NCI-H1092 (cell line): ENCODE data around the gene SDK1.
A peak's percentile ranks its signal among the peaks of the same experiment; 100 is the strongest.

Experiments
- DNase-seq: peaks from one replicate; lab custom pipeline; 2025; lab: John Stamatoyannopoulos, UW

SDK1 gene, protein sequence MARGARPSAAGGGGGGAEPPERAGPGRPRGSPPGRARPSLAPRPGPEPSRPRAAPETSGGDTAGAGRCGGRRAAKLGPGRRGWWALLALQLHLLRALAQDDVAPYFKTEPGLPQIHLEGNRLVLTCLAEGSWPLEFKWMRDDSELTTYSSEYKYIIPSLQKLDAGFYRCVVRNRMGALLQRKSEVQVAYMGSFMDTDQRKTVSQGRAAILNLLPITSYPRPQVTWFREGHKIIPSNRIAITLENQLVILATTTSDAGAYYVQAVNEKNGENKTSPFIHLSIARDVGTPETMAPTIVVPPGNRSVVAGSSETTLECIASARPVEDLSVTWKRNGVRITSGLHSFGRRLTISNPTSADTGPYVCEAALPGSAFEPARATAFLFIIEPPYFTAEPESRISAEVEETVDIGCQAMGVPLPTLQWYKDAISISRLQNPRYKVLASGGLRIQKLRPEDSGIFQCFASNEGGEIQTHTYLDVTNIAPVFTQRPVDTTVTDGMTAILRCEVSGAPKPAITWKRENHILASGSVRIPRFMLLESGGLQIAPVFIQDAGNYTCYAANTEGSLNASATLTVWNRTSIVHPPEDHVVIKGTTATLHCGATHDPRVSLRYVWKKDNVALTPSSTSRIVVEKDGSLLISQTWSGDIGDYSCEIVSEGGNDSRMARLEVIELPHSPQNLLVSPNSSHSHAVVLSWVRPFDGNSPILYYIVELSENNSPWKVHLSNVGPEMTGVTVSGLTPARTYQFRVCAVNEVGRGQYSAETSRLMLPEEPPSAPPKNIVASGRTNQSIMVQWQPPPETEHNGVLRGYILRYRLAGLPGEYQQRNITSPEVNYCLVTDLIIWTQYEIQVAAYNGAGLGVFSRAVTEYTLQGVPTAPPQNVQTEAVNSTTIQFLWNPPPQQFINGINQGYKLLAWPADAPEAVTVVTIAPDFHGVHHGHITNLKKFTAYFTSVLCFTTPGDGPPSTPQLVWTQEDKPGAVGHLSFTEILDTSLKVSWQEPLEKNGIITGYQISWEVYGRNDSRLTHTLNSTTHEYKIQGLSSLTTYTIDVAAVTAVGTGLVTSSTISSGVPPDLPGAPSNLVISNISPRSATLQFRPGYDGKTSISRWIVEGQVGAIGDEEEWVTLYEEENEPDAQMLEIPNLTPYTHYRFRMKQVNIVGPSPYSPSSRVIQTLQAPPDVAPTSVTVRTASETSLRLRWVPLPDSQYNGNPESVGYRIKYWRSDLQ (N-terminal part only)

GRCh38 chr7:3300651-3301448 lies at the start of gene SDK1:
Gene SDK1, plus strand, starts transcription at chr7:3301252. Its CDS starts 335 bp downstream, at chr7:3301587.
- peak; percentile 91 for DNase-seq

DNA sequence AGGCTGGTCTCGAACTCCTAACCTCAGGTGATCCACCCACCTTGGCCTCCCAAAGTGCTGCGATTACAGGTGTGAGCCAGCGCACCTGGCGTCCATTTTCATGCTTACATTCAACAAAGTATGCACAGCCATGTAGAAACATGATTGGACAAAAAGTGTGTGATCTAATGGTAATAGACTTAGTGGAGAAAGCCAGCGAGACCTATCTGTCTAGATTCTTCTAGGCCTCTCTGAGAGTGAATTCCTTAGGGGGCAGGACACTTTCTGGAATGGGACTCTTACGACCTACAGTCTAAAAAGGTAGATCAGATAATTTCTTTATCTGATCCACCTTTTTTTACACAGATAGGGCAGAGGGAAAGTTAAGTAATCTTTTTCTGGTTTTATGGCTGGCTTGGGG lies 46.3 kb upstream of the SDK1 start:
- DNase-seq, result no peak

- DNase-seq, result no peak
Measured at GRCh38 chr7:3259711-3260400, 41.2 kb upstream of the SDK1 start.

GRCh38 chr7:3260401-3260715 lies 40.7 kb upstream of the SDK1 start:
- DNase-seq, result no peak

DNA sequence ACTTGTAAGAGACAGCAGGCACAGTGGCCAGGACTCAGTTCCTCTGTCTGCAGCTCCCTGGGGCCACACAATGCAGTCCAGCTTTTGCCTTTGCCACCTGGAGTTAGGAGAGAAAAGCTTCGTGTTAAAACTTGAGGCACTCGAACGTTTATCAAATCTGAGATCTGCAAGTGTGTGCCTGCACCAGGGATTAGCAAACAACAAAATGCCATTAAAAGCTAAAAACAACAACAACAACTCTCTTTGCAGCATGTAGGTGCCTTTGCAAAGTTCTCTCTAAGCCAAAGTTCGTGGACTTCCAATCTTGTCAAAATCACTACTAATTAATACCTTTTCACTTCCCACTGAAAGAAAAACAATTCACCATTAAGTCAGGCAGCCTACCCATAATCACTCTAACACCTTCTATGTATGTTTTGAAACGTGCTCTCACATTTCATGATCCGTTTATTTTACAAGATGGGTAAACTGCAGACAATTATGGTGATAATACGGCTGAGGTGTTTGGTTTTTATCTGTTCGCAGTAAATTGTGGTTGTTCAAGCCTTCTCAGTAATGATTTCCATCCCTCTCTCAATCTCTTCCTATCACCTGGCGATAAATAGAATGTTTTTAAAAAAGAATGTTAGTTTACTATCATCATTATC lies 36.2 kb upstream of the SDK1 start:
- DNase-seq, result no peak

GRCh38 chr7:3265388-3265787 lies 35.7 kb upstream of the SDK1 start:
- no peak for DNase-seq

DNA sequence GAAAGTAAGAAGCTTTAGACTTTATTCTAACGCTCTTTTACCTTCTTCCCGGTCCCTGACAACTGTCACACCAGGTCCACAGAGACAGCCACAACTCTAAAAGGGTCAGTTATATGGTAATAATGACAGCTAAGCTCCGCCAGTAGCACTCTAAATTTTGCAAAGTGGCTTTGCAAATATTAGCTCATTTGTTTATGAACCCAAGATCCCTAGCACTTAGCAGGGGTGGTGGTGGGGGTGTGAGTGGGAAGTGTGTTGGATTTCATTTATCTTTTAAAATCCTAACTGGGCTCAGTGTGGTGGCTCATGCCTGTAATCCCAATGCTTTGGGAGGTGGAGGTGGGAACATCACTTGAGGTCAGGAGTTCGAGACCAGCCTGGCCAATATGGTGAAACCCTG lies 34.8 kb upstream of the SDK1 start:
- peak; percentile 60 for DNase-seq

- peak; percentile 97 for DNase-seq
Measured at GRCh38 chr7:3267966-3268690, 32.9 kb upstream of the SDK1 start.

DNA sequence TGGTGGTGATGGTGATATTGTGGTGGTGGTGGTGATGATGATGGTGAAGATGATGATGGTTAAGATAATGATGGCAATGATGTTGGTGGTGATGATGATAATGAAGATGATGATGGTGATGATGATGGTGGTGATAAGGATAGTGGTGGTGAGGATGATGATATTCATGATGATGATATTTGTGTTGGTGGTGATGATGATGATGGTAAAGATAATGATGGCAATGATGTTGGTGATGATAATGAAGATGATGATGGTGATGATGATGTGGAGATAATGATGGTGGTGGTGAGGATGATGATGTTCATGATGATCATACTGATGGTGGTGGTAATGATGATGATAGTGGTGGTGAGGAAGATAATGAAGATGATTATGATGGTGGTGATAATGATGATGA lies 30.7 kb upstream of the SDK1 start:
- no peak for DNase-seq

GRCh38 chr7:3271298-3271697 lies 29.8 kb upstream of the SDK1 start:
- DNase-seq, result no peak

GRCh38 chr7:3272691-3273141 lies 28.3 kb upstream of the SDK1 start:
- DNase-seq, result peak; percentile 40

DNA sequence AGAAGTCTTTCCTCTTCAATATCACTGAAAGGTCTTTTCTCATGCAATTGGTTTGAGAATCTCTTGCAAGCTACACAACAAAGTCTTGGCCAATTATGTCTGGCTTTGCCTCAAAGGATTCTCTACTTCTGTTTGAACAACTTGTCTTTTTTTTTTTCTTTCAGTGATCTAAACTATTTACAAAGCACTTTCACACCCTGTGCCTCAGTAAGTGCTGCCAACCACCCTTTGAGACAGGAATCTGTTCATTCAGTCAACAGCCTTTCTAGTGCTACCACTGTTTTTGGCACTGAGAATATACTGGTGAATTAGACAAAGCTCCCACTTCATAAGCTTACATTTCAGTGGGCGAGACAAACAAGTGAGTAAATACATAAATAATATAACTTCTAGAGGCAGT lies 26.9 kb upstream of the SDK1 start:
- DNase-seq, result peak; percentile 59

GRCh38 chr7:3277604-3278572 lies 23.2 kb upstream of the SDK1 start:
- no peak for DNase-seq

- no peak for DNase-seq
Measured at GRCh38 chr7:3279147-3279818, 21.8 kb upstream of the SDK1 start.

GRCh38 chr7:3280445-3280844 lies 20.6 kb upstream of the SDK1 start:
- DNase-seq, result no peak

DNA sequence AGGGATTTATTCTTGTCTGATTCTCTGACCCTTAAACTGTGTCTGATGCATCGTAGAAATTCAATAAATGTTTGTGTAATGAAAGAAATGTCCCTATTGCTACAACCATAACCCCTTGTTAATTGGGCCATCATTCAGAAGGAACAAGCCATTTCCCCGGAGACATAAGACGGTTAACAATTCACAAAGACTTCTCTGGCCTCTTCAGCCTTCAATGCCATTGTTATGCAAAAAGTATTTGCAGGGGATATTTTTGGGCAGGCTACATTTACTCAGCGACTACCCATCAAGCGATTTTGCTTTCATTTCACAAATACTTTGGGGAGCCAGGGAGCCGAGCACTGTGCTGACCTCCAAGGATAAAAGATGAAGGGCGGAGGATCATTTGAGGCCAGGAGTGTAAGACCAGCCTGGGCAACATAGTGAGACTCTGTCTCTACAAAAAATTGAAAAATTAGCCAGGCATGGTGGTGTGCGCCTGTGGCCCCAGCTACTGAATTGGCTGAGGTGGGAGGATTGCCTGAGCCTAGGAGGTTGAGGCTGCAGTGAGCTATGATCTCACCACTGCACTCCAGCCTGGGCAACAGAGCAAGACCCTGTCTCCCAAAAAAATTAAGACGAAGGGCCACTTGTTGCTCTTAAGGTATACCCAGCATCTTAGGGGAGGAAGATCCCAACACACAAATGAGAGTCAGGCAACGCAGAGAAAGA lies 20.0 kb upstream of the SDK1 start:
- DNase-seq, result no peak

DNA sequence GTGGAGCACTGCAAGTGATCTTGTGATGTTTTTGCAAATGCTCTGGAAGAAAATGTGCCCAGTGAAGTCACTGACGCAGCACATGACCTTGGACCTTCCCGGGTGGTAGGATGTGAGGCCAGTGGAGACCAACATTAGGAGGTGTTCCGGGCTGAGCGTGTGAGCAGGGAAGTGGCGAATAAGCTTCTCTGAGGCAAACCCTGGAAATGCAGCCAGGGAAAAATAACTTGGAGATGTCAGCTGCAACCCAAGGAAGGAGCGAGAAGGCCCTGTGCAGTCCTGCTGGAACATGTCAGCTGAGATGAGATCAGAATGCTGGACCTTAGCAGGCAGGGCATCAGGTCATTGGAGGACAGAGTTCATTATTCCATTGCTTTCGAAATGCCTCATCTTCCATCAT lies 18.6 kb upstream of the SDK1 start:
- no peak for DNase-seq
